ENCODE measurements around the gene AFG1L.
"Not testable (repeated sequence)": the region's sequence is repeated elsewhere in the genome, so short reads cannot be mapped to it uniquely, and the experiment has no call there.

The AFG1L gene

DNA sequence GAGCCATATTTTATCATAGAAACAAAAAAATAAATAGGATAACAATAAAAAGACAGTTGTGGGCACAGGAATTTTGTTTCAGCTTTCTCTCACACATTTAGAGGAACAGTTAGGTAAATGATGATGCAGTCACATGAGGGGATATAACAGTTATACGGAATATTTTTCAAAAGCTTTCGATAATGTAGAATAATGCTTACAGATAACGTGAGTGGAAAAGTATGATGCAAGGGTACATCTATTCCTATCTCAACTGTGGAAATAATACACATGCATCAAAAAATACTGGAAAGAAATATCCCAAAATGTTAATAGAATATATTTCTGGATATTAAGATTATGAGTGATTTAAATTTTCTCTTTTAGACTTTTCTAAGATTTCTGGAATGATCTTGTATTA, 114.0 kb downstream of the AFG1L start:
- no peak overlapping the region for H3K4me3 ChIP-seq (ENCODE audit: low read depth, low read length)
- DNase-seq (ENCODE audit: low read depth) = no peak
- TF ChIP-seq, protein P1, sequence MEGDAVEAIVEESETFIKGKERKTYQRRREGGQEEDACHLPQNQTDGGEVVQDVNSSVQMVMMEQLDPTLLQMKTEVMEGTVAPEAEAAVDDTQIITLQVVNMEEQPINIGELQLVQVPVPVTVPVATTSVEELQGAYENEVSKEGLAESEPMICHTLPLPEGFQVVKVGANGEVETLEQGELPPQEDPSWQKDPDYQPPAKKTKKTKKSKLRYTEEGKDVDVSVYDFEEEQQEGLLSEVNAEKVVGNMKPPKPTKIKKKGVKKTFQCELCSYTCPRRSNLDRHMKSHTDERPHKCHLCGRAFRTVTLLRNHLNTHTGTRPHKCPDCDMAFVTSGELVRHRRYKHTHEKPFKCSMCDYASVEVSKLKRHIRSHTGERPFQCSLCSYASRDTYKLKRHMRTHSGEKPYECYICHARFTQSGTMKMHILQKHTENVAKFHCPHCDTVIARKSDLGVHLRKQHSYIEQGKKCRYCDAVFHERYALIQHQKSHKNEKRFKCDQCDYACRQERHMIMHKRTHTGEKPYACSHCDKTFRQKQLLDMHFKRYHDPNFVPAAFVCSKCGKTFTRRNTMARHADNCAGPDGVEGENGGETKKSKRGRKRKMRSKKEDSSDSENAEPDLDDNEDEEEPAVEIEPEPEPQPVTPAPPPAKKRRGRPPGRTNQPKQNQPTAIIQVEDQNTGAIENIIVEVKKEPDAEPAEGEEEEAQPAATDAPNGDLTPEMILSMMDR (IDR thresholded peaks at IDR 0.05; ENCODE audit: control insufficient read depth, extremely low read depth, insufficient read depth) = no peak

DNA sequence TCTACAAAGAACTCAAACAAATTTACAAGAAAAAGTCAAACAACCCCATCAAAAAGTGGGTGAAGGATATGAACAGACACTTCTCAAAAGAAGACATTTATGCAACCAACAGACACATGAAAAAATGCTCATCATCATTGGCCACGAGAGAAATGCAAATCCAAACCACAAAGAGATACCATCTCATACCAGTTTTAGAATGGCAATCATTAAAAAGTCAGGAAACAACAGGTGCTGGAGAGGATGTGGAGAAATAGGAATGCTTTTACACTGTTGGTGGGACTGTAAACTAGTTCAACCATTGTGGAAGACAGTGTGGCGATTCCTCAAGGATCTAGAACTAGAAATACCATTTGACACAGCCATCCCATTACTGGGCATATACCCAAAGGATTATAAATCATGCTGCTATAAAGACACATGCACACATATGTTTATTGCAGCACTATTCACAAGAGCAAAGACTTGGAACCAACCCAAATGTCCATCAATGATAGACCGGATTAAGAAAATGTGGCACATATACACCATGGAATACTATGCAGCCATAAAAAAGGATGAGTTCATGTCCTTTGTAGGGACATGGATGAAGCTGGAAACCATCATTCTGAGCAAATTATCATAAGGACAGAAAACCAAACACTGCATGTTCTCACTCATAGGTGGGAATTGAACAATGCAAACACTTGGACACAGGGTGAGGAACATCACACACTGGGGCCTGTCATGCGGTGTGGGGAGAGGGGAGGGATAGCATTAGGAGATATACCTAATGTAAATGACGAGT, 121.4 kb downstream of the AFG1L start:
- DNase-seq (ENCODE audit: low read depth); H3K4me3 ChIP-seq (ENCODE audit: low read depth, low read length): not testable (repeated sequence)

DNA sequence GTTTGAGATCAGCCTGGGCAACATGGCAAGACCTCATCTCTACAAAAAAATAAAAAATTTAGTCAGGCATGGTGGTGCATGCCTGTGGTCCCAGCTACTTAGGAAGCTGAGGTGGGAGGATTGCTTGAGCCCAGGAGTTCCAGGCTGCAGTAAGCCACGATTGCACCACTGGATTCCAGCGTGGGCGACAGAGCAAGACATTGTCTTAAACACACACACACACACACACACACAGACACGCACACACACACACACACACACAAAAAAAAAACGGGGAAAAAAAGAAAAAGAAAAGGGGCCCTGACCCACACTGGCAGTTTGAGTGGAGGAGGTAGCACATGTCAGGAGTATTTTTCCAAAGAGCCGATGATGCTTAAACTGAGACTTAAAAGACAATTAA, 122.2 kb downstream of the AFG1L start:
- H3K4me3 ChIP-seq (ENCODE audit: low read depth, low read length) = no peak overlapping the region
- no peak for DNase-seq (ENCODE audit: low read depth)
- TF ChIP-seq, protein P1 (IDR thresholded peaks at IDR 0.05; ENCODE audit: control insufficient read depth, extremely low read depth, insufficient read depth) = no peak

DNA sequence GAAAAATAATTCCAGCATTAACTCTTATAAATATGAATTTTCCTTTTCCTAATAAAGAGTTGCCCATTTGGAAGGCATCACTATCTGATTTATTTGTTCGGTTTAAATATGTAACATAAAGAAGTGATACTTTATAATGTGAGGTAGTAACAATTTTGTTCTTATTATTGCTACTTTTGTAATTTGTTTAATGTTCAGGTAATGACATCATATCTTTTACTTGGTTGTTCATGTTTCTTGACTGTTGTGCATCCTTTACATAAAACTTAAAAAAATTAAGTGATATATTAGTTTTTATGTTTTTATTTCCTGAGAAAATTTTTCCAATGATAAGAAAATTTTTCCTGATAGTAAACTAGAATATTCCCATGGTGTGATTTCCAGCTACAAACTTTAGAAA, 124.6 kb downstream of the AFG1L start:
- TF ChIP-seq, protein P1 (IDR thresholded peaks at IDR 0.05; ENCODE audit: control insufficient read depth, extremely low read depth, insufficient read depth) = no peak
- no peak overlapping the region for H3K4me3 ChIP-seq (ENCODE audit: low read depth, low read length)
- DNase-seq (ENCODE audit: low read depth) = no peak

DNA sequence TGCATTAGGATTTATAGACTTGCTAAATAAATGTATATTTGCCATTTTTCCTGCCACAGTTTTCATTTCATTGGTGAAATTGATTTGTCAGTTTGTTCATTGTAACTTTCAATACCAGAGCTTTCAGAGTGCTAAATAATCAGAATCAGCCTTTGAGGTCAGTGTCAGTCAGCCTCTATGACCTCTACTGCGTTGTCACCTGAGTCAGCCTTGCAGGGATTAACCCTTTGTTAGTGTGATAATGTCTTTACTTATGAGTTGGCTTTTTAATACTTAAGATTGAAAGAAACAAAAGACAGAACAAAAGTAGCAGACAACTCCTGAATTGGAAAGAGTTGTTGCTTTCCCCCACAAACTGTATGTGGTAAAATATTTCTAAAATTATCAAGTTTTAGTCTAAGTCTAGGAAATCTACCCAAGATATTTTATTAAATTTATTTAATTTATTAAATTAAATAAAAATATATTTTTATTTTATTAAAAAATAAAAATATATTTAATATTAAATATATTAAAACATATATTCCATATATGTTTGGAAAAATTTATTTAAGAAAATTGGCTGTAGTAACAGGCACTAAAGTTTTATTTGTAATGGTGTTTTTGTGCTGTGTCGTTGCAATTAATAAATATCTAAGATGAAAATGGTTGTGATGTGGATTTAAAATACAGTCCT, 125.2 kb downstream of the AFG1L start:
- no peak for DNase-seq (ENCODE audit: low read depth)
- no peak overlapping the region for H3K4me3 ChIP-seq (ENCODE audit: low read depth, low read length)
- TF ChIP-seq, protein P1 (IDR thresholded peaks at IDR 0.05; ENCODE audit: control insufficient read depth, extremely low read depth, insufficient read depth) = no peak

DNA sequence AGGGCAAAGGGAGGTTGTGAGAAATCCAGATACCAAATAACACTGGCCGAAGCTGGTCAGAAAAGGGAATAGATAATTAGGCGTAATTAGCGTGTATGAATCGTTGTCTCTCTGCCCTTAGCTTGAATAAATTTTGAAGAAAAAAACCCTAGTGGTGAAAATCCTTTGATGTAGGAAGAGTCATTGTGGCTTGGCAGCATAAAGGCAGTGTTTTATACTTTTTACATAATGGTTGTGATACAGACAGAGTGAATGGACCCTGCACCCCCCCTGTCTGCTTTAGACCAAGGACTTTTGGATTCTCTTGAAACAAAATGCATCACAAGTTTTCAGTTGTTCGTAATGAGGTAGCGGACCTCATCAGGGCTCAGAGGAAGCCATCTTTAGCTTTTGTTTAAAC, 126.5 kb downstream of the AFG1L start:
- H3K4me3 ChIP-seq (ENCODE audit: low read depth, low read length) = no peak overlapping the region
- TF ChIP-seq, protein P1 (IDR thresholded peaks at IDR 0.05; ENCODE audit: control insufficient read depth, extremely low read depth, insufficient read depth) = no peak
- no peak for DNase-seq (ENCODE audit: low read depth)

DNA sequence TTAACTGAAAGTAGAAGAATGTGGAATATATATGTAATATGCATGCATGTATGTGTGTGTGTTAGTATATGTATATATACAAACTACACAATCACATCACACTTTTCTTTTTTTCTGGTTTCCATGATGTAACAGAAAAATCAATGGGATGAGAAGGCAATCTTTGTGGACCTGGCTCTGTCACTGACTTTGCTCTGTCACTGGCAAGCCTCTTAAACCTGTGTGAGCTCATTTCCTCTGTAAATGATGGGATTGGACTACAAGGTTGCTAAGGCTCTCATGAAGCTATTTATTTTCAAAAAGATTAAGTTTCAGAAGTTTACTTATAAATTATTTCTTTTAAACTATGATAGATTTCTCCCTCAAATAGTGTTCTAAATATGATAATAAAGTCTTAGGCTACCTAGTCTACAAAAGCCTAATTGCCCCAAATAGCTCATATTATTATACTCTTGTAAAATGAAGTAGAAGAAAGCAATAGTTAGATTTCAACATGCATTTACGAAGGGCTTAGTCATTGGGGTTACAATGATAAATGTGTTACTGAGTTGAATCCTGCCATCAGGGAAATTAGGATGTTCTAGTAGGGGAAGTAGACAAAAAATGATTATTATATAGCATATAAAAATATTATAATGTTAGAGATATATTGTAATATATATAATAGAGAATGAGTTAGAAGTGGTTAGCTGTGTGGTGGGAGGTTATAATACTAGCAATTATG, 129.3 kb downstream of the AFG1L start:
- H3K4me3 ChIP-seq (ENCODE audit: low read depth, low read length) = no peak overlapping the region
- no peak for DNase-seq (ENCODE audit: low read depth)
- TF ChIP-seq, protein P1 (IDR thresholded peaks at IDR 0.05; ENCODE audit: control insufficient read depth, extremely low read depth, insufficient read depth) = no peak

All from LNCaP clone FGC (cell line).